Measurements from ENCODE around the gene ICAM4.

- no peak for TF ChIP-seq RAD21 (conservative IDR thresholded peaks at IDR 0.05)
- no peak for TF ChIP-seq CTCF (IDR thresholded peaks at IDR 0.05; ENCODE audit: poor library complexity, severe bottlenecking)
- TF ChIP-seq SMC3 (conservative IDR thresholded peaks at IDR 0.05; ENCODE audit: poor library complexity), result no peak
- TF ChIP-seq POLR2AphosphoS5 (IDR thresholded peaks at IDR 0.05), result no peak
- no peak for TF ChIP-seq EZH2 (IDR thresholded peaks at IDR 0.05; ENCODE audit: borderline replicate concordance, insufficient read depth, low read length, poor library complexity, severe bottlenecking)
- TF ChIP-seq EP300 (conservative IDR thresholded peaks at IDR 0.05; ENCODE audit: poor library complexity, severe bottlenecking), result no peak
- TF ChIP-seq REST (IDR thresholded peaks at IDR 0.05; ENCODE audit: borderline replicate concordance), result no peak
Measured at GRCh38 chr19:10258080-10258710, 28.6 kb upstream of the ICAM4 start.

Measured in neural cell (in vitro differentiated cells).